ENCODE results near the gene TANC1.

TANC1 gene

DNA sequence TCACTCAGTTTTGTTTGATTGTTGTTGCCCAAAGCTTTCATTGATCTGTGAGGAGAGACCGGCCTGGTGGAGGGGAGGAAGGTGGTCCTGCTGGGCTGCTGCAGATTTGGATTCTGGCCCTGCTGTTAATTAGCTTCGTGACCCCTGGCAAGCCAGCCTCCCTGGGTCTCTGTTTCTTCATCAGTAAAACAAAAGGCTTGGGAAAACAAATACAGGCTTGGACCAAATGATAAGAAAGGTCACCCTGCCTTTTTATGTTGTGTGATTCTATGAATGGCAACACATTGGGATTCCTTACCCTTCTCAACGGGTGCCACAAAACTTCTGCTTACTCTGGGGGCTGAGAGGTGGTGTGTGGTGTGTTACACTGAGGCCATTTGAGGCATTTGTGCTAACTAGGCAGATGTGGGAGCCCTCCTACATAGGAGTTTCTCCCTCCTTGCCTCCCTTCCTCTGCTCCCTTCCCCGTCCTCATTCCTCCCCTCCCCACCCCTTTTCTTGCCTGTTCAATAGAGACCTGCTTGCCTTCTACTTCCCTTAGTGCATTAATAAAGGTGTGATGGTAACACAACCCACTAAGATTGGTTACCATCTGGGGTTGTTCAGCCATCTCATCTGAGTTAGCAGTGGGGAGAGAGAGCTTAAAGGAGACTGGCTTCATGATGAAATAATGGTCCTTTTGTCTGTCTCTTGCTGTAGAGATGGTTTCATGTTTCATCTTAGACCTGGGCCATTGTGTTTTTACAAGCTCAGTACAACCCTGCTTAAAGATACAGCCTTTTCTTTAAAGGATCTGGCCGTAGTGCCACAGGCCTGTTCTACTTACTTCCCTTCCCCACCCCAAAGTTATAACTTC is 96.2 kb downstream of the TANC1 start:
- no peak for ATAC-seq
- no peak for DNase-seq

DNA sequence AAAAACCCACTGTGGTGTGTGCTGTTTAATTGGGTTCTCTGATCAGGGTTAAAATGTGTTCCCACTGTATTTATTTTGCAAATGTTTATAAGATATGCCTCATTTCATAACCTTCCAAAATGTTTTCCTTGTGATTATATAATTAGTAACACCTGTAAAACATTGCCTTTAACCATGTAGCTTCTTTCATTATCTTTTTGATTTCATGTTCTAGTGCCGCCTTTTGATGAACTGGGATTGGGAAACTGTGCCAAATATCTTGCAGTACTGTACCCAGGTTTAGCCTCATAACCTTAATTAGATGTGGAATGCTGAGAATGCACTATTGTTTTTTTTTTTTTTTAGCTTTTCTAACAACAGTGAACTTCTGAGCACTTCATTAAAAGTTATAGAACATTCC is 96.9 kb downstream of the TANC1 start:
- ATAC-seq = no peak
- DNase-seq = no peak

DNA sequence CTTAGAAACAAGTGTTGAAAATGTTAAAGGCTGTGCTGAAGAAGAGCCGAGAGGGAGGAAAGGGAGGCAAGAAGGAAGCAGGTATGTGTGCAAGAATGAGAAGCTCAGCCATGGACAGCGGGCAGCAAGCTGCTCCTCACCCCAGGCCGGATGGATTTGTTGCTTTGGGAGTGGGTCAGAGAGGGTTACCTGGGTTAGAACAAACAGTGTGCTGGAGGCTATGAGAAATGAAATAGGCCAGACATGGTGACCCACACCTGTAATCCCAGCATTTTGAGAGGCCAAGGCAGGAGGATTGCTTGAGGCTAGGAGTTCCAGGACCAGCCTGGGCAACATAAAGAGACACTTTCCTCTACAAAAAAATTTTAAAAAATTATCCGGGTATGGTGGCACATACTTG is 97.5 kb downstream of the TANC1 start:
- no peak for ATAC-seq
- no peak for DNase-seq

DNA sequence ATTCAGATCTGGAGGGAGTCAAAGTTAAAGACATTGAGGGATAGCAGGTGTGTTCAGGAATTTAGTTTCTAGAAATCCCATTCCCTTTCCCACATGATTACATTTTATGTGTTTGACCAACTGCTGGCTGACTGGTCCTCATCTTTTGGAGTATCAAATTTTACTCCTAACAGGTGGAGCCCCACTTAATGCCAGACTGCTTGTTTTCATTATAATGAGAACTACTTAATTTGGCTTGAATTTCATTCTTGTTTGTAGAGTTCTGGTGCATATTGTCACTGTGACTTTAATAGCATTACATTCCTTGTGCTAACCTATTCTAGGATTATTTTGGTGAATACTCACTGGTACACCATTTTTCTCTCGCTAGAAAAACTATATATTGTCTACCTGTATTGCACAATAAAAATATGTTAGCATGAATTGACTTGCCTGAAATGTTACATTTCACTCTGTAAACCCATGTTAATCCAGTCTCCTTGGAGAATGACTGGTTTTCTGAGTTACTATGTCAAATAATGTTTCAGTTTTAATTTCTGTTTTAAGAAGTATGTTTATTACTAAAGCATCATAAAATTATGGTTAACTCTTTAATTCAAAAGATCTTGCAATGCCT is 98.2 kb downstream of the TANC1 start:
- ATAC-seq (no peak), DNase-seq (no peak)

DNA sequence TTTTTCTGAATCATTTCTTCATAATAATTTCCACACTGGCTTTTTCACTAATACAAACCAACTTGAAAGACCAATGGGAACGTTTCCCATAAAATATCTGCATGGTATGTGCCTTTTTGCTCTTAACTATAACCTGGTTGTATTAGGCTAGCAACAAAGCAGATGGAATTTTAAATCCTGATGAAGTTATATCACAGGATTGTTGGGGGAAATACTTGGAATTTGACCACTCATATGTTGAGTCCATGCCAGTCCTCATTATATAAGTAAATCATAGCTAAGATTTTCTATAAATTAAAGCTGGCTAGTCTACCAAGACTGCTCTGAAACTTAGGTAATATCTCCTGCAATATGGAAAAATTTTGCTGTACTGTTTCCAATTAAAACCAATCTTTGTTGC is 99.5 kb downstream of the TANC1 start:
- ATAC-seq (no peak), DNase-seq (no peak)

DNA sequence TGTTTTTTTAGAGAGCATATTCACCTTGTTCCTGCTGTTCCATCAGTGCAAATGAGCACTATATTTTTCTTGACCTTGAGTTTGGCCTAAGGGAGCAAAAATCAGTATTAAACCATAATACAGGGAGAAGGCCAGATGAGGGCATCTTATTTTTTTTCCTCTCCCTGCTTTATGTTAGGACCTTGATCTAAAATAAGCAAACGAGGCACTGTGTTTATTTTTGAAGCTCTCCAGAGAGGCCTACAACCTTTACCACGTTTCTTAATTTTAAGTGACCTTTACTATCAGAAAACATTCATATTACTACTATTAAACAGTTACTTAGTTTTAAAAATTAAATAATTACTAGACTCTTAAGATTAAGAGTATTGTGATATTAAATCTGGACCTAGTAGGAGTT is 100.8 kb downstream of the TANC1 start:
- no peak for DNase-seq
- ATAC-seq = no peak

DNA sequence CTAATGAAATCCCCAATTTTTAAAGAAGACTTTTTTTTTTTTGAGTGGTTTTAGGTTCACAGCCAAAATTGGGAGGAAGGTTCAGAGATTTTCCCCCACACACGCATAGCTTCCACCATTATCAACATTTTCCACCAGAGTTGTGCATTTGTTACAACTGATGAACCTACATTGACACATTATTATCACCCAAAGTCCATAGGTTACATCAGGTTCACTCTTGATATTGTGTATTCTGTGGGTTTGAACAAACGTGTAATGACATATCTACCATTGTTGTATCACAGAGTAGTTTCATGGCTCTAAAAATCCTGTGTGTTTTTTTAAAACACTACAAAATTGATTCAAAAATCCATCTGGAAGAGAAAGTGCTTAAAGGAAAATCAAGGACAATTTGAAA is 101.8 kb downstream of the TANC1 start:
- DNase-seq (no peak), ATAC-seq (no peak)

DNA sequence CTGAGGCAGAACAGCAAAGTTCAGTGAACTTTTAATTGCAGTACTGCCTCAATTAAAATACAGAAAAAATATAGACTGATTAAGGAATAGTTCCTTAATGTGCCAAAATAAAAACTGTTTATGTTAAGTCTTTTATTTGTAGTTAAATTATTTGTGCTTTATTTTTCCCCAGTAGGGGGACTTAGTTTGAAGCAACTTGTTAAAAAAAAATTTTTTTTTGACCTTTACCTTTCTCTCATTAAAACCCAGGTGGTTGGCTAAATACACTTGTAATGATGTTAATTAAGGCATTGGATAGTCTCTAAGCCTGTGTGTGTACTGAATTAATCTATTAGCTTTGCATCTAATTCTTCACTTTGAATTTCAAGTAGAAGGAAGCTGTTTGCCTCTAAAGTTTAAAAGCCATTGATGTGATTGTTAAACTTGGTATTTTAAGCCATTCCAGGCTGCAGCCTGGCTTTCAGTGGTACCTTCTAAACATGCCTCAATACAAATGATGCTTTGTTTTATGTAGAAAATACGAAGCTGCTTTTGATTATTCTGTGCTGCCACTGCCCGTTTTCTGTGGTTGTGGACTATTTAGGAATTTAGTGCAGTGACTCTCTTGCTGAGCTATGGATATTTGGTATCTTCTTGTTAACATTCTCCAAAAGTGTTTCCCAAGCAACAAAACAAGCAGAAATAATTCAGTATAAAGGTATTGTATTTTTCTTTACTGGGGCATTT is 102.9 kb downstream of the TANC1 start:
- ATAC-seq (no peak), DNase-seq (no peak)

DNA sequence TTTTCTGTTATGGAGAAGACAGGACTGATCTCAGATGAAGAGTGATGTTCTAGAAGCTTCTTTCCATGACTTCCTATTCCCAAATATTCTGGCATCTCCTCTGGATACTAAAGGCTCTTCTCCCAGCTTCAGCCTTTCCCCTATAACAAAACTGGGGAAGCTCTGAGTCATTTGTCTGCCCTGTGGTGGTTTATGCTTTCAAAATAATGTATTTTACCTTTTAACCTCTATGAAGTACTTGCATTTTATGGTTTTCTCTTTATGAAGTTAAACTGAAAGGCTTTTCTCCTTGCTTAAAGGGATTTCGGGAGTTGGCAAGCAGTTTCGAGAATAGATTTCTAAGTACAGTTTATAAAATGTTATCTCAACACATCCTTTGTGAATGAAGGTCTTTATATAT is 104.4 kb downstream of the TANC1 start:
- DNase-seq = no peak
- ATAC-seq = no peak

DNA sequence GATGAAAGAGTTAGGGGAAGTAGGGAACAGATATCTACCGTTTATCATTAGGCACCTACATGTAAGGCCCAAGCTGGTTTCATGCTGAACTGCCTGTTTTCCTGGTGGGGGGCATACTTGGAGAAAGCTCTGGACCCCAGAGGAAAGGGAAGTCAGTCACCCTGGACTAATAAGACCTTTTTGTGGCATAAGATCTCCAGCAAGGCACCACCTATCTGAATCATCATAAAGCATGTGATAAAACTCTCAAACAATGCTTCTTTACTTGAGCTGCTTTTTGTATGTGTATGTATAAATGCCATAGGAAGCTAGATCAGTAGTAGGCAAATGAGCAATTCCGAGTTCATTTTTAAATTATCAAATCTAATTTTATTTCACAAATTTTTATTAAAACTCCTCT is 104.8 kb downstream of the TANC1 start:
- ATAC-seq (no peak), DNase-seq (no peak)

DNA sequence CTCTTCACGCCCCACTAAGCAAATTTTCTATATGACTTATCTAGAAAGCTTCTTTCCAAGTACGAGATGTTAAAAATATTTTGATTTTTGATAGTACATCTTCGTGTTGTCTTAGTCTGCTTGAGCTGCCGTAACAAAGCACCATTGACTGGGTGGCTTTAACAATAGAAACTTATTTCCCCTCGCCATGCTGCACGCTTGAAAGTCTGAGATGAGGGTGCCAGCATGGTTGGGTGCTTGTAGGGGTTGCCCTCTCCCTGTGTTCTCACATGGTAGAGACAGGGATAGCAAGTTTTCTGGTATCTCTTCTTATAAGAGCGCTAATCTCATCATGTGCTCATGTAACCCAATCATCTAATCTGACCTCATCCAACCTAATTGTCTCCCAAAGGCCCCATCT is 106.2 kb downstream of the TANC1 start:
- DNase-seq (no peak), ATAC-seq (no peak)

DNA sequence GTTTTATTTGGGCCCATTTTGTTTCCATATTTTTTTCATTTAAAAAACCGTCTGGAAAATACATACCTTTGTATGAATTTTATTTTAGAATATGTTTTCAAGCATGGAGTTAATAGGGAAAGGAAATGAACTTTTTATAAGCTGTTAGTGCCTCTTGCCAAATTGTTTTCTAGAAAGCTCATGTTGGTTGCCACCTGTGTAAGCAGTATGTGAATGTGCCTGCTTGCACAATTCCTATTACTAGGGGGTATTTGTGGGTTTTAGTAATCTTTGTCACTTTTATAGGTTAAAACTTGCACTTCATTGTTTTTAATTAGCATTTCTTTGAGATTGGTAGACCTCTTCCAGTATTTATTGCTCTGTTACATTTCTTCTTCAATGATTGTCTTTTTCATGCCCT is 107.3 kb downstream of the TANC1 start:
- ATAC-seq (no peak), DNase-seq (no peak)

DNA sequence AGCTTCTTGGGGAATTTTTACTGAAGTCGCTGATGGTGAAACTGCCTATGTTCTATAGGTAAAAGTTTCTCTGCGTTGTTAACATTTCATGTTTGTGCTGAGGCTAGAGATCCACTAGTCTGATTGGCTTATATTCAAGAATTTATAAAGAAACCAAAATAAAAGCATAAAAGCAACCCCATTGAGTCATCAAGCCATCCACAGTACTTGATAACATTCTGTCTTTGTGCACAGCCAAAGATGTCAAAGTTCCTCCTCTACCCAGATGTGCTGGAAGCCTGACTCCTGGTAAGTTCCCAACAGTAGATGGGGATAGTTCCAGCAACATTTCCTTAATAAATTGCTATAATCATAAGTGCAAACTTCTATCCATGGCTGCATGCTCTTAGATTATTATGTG is 107.8 kb downstream of the TANC1 start:
- DNase-seq = no peak
- no peak for ATAC-seq

DNA sequence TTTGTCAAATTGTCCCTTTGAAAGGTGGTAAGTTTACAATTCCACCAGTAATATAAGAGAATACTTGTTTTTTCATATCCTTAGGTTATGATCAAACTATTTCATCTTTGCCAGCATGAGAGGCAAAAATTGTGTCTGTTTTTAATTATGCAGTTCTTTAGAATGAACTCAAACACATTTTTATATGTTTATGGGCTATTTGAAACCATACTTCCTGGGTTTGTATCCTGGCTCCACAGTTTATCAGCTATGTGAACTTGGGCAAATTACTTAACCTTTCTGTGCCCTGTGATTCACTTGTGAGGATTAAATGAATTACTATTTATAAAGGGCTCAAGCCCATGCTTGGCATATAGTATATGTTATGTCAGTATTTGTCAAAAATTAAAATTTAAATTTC is 109.4 kb downstream of the TANC1 start:
- DNase-seq (no peak), ATAC-seq (no peak)

DNA sequence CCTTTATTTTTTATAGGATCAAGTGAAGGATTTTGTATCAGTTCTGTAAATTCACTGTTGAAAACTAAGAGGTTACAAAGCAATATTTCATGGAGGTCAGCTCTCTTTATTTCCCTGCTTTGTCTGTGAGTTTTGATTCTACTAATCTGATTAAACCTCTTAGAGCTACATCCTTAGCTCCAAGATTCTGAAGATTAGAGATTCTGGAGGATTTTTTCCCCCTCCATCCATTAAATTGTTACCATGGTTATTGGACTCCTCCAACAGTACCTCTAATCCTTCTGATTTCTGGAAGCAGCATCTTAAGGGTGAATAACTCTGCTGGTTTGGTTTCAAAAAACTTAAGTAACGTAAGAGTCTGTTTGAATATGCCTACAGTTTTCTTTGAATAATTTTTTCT is 110.0 kb downstream of the TANC1 start:
- DNase-seq (no peak), ATAC-seq (no peak)

DNA sequence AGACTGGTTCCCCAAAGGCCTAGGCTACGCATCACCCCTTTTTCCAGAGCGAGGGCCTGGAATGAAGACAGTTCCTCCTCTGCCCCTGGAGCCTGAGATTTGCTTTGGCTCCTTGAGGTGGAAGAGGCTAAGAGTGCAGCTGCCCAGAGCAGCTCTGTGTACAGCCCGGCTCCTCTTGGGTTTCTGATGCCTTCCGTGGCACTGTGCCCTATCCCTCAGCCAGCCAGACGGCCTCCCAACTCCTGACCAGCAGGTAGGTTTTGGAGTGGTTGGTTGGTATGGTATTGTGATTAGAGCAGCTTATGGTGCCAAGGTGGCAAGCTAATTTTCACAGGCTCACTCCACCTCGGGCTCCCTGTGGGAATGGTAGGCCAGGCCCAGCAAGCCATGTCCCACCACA is 112.2 kb downstream of the TANC1 start:
- ATAC-seq = no peak
- DNase-seq = no peak

DNA sequence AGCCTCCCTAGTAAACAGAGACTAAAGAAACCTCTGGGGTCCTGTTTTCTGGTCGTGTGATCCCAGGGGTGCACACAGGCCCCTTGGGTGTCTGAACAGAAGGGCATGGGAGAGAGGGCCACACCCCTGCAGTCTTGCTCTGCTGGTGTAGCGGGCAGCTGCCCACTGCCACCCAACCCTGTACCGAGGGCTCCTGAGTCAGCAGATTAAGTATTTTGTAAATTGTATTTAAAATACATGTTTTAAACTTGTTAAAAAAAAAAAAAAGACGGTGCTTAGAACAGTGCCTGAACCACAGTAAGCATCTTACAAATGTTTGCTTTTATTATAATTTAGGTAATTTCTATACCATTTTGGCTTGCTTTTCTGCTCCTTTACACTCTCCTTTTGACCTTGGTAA is 113.7 kb downstream of the TANC1 start:
- ATAC-seq (no peak), DNase-seq (no peak)

DNA sequence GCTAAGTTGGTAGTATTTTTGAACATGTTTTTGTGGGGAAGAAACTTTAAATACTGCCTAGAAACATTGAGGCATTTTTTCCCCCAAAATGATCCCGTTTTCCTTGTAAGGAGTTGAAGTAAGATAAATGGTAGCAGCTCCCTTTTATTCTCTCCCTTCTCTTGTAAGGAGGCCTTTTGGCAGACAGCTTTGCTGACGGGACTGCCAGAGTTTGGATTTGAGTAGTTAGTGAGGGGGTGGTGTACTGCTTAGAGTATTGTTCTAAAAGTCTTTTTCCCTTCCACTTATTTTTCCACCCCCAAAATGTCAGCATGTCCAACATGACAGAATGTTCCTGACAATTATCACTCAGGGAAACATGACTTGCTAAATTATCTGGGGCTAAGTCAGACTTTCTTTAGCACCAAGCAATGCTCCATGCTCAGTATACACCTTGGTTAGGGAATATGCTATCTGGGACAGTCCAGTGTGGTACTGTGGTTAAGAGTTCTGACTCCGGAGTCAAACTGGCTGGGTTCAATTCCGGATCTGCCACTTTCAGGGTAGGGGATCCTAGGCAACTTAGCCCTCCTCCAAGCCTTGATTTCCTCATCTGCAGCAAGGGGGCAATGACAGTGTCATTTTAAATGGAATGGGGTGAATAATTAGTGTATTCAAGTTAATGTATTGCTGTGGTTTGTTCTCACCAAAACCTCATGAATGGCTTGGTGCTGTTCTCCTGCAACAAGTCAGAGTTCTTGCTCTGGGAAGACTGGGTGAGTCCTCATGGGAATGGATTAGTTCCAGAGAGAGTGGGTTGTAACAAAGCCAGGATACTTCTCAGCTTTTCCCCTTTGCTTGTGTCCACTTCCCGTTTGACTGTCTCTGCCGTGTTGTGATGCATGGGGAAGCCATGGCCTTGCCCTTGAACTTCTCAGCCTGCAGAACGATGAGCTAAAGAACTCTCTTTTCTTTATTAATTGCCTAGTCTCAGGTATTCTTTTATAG is 116.2 kb downstream of the TANC1 start:
- ATAC-seq (no peak), DNase-seq (no peak)

DNA sequence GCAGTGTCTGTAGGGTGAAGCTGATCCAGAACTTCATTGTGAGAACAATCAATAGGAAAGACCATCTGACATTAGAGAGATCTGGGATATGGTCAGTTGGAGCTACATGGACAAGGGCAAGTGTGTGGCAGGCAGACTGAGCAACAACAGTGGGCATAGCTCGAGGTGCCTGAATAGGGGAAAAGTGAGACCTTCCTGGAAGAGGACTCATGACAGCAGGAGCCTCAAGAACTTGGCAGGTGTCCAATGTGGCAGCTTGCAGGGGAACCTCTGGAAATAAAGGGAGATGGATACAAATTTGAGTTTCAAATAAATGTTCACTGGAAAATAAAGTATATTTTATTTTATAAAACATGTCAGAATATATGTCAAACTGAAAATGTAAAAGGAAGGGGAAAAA is 117.9 kb downstream of the TANC1 start:
- ATAC-seq = no peak

DNA sequence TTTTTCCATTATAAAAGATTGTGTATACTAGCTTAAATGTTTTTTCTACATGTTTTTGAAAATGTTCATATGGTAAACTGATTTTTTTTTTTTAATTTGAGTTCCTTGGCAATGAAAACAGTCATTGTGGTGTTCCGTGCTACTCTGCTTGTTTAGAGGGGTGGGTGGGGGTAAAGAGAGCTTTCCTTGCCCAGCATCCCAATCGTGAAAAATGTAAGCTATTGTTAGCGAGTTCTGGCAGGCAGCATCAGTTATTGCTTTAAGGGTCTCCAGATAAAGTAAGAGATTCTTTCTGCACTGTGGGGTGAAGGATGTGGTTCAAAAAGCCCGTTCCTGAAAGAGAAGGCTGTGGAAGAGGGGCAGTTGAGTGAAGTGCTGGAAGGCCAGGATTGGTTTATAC is 118.4 kb downstream of the TANC1 start:
- ATAC-seq = no peak

More for the DNA sequence above, 117.9 kb downstream of the TANC1 start:
- no peak for DNase-seq

DNA sequence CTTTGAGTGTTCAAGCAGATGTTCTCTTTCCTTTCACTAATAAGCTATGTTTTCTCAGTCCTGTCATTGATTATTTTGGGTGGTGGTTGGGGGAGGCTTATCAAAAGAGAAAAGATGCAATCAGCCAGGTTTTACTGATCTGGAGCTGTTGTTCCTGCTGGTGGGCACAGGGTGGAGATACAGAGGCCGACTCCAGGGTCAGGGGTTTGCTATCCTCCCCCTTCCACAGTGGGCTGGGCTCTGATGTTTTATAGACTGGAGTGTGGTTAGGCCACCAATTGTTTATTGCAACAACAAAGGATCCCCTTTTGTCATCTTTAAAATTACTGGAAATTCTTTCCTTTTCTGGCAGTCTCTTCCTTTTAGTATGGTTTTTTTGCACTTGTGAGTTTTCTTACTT is 120.5 kb downstream of the TANC1 start:
- no peak for DNase-seq
- no peak for ATAC-seq

More for the DNA sequence above, 118.4 kb downstream of the TANC1 start:
- no peak for DNase-seq

DNA sequence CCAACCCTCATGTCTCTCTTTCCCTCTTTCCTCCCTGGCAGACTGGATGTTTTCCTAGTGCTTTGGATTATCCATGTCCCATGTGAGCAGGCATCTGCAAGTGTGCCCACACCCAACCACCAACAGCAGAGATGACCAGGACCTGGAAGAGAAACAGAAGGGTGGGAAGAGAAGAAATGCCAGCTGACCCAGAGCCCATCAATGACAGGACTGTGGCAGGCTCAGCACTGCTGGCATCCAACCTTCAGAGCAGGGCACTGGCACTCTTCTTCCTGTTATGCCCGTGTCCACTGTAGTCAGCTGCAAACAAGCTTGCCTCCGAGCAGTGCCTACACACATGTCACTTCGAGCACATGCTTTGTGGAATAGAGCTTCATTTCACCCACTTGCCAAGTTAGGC is 121.1 kb downstream of the TANC1 start:
- DNase-seq (no peak), ATAC-seq (no peak)
